PC-9 (cell line): ENCODE data around the gene SPACDR.

ENCODE experiments used
- EZH2 ChIP-seq: fragments of 200-600 bp; sonication (generic); IDR thresholded peaks from 2 replicates; pipeline ENCODE4 v1.8.0; 2017; ENCODE audit warnings: antibody characterized with exemption, low read depth
- TF ChIP-seq, protein P1 (sequence below): fragments of 200-600 bp; sonication (generic); conservative IDR thresholded peaks from 2 replicates; pipeline ENCODE4 v1.6.1; 2017; ENCODE audit warnings: mixed run types, antibody characterized with exemption, mild to moderate bottlenecking, moderate library complexity

DNA sequence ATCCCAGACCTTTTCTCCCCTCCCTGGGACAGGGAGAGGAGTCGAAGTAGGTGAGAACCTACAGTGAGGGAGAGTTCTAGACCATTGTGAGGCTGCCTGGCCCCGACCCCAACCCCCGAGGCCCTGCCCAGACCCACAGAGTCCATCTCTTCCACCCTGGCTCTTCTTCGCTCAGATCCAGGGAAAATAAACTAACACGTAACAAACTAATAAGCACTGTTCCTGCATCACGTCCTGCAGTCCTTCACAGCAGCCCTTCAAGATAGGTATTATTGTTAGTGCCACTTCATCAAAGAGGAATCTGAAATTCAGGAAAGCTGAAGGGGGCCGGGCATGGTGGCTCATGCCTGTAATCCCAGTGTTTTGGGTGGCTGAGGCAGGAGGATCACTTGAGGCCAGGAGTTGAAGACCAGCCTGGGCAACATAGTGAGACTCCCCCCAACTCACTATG is at the start of gene SPACDR:
- TF ChIP-seq, protein P1, sequence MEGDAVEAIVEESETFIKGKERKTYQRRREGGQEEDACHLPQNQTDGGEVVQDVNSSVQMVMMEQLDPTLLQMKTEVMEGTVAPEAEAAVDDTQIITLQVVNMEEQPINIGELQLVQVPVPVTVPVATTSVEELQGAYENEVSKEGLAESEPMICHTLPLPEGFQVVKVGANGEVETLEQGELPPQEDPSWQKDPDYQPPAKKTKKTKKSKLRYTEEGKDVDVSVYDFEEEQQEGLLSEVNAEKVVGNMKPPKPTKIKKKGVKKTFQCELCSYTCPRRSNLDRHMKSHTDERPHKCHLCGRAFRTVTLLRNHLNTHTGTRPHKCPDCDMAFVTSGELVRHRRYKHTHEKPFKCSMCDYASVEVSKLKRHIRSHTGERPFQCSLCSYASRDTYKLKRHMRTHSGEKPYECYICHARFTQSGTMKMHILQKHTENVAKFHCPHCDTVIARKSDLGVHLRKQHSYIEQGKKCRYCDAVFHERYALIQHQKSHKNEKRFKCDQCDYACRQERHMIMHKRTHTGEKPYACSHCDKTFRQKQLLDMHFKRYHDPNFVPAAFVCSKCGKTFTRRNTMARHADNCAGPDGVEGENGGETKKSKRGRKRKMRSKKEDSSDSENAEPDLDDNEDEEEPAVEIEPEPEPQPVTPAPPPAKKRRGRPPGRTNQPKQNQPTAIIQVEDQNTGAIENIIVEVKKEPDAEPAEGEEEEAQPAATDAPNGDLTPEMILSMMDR: no peak
- no peak for TF ChIP-seq EZH2
